GM12872 (cell line): Measurements from ENCODE around the gene TGFB2.

Experiments
- TF ChIP-seq, protein P1 (sequence below): IDR thresholded peaks from 3 replicates; pipeline ENCODE4 v1.5.1; 2011; ENCODE audit warnings: low read depth, mild to moderate bottlenecking, low read length, moderate library complexity; ENCODE audit not compliant: insufficient read depth

TGFB2 gene

DNA sequence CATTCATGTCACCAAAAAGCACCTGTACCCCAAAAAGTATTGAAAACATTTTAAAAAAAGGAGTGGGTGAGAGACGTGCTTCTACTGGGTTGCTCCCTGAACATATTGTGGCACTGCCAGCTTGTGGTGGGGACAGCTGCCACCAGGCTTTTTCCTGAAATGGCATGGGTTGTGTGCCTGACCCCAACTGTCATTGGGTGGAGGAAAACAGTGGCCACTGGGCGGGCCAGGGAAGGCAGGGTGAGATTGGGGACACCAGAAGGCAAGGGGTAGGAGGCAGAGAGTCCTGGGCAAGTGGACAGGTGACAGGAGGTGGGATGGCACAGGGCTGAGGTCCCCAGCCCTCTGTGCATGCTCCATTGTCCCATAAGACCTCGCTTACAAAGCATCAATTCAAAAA lies 55.5 kb downstream of the TGFB2 start:
- TF ChIP-seq, protein P1, sequence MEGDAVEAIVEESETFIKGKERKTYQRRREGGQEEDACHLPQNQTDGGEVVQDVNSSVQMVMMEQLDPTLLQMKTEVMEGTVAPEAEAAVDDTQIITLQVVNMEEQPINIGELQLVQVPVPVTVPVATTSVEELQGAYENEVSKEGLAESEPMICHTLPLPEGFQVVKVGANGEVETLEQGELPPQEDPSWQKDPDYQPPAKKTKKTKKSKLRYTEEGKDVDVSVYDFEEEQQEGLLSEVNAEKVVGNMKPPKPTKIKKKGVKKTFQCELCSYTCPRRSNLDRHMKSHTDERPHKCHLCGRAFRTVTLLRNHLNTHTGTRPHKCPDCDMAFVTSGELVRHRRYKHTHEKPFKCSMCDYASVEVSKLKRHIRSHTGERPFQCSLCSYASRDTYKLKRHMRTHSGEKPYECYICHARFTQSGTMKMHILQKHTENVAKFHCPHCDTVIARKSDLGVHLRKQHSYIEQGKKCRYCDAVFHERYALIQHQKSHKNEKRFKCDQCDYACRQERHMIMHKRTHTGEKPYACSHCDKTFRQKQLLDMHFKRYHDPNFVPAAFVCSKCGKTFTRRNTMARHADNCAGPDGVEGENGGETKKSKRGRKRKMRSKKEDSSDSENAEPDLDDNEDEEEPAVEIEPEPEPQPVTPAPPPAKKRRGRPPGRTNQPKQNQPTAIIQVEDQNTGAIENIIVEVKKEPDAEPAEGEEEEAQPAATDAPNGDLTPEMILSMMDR, result no peak

DNA sequence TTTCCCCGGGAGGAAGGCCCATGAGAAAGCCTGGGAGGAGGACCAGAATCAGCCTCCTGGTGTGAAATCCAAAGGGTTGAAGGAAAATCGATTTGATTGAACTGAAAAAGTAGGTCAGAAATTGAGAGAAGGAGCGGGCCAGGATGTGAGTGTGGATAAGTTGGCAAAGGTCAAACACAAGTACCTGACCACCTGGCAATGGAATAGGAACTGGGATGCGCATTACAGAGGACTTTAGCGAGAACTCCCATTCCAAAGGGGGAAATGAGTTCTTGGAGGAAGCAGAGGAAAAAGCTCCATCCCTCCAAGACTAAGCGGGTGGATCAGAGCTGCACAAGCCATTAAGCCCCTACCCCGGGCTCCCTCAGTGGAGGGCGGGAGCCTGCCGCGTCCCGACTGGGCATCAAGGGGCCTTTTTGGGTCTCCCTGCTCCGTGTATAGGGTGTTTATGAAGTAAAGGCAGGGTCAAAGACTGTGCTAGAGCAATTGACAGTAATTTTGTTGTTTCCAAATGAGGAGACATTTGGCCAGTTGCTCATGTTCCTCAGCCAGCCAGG lies 56.4 kb downstream of the TGFB2 start:
- TF ChIP-seq, protein P1, result no peak

GRCh38 chr1:218401998-218402785 lies 57.1 kb downstream of the TGFB2 start:
- TF ChIP-seq, protein P1, result no peak

DNA sequence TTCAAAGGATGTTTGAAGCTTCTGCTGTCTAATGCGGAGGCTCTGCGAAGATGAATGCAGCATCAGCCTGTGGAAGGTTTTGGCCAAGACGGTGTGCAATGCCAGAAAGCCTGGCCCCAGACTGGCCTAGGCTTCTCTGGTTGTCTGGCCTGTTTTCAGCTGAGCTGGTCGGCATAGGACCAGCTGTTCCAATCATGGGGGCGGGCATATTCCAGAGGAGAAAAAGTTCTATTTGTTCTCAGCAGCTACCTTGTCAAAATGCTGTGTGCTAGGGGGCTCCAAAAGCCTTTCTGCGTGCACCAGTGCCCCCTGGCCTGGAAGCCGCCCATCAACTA lies 57.6 kb downstream of the TGFB2 start:
- TF ChIP-seq, protein P1, result no peak

DNA sequence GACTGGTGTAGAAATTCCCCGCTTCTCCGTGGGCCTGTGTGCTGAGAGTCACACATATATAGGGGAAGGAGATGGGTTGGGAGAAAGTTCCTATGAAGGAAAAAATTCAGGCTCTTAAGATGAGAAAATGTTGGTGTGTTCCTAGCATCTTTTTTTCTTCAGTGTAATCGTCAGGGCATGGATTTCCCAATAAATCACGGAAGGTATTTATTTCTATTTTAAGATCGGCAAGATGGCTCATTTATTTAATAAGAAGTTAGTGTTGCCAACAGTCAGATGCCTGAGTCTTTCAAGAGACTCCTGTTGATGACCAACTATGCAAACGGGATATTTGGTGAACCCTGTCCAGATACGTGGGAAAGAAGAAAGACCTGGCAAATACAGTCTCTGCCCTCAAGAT lies 58.2 kb downstream of the TGFB2 start:
- TF ChIP-seq, protein P1, result no peak

- TF ChIP-seq, protein P1, result no peak
Measured at GRCh38 chr1:218407630-218408029, 62.5 kb downstream of the TGFB2 start.

- TF ChIP-seq, protein P1, result no peak
Measured at GRCh38 chr1:218408135-218408534, 63.0 kb downstream of the TGFB2 start.
